ENCODE data around the gene NOM1. TPM values are rescaled to one million over a fixed set of nuclear protein-coding genes. Genes with fewer than 3 reads are reported as not detected.

Gene NOM1
- polyA plus RNA-seq, 1 experiment, result 10.4 TPM

GRCh38 chr7:157002819-157003421, 53.4 kb downstream of the NOM1 start:
- POLR2A ChIA-PET, result no interaction called here
- Histone ChIP-seq H3K27me3 (ENCODE audit: control insufficient read depth, insufficient read depth, low read length) (peaks cover 86% of the 10 kb centered on the region), H3K27ac (ENCODE audit: low read depth, low read length) (no peak overlapping the region), H3K4me3 (ENCODE audit: low read depth, low read length) (no peak overlapping the region), H3K9me3 (ENCODE audit: control insufficient read depth, insufficient read depth, low read length) (peaks cover 16% of the 10 kb centered on the region)
- TF ChIP-seq CTCF (IDR thresholded peaks at IDR 0.05; ENCODE audit: low read depth, low read length), result no peak
- CTCF ChIA-PET, result no interaction called here
- DNase-seq (ENCODE audit: low read depth, low spot score), result no peak

GRCh38 chr7:157003445-157003755, 53.9 kb downstream of the NOM1 start:
- CTCF ChIA-PET, result no interaction called here
- POLR2A ChIA-PET, result no interaction called here
- Histone ChIP-seq H3K27me3 (ENCODE audit: control insufficient read depth, insufficient read depth, low read length) (peaks cover 86% of the 10 kb centered on the region), H3K9me3 (ENCODE audit: control insufficient read depth, insufficient read depth, low read length) (peaks cover 16% of the 10 kb centered on the region), H3K27ac (ENCODE audit: low read depth, low read length) (no peak overlapping the region), H3K4me3 (ENCODE audit: low read depth, low read length) (no peak overlapping the region)
- TF ChIP-seq CTCF (IDR thresholded peaks at IDR 0.05; ENCODE audit: low read depth, low read length), result no peak
- no peak for DNase-seq (ENCODE audit: low read depth, low spot score)

GRCh38 chr7:157003756-157004520, 54.4 kb downstream of the NOM1 start:
- ChIA-PET CTCF (no interaction called here), POLR2A (no interaction called here)
- no peak for TF ChIP-seq CTCF (IDR thresholded peaks at IDR 0.05; ENCODE audit: low read depth, low read length)
- Histone ChIP-seq H3K4me3 (ENCODE audit: low read depth, low read length) (no peak overlapping the region), H3K9me3 (ENCODE audit: control insufficient read depth, insufficient read depth, low read length) (peaks cover 16% of the 10 kb centered on the region), H3K27ac (ENCODE audit: low read depth, low read length) (no peak overlapping the region), H3K27me3 (ENCODE audit: control insufficient read depth, insufficient read depth, low read length) (peaks cover 86% of the 10 kb centered on the region)
- no peak for DNase-seq (ENCODE audit: low read depth, low spot score)

GRCh38 chr7:157004521-157005455, 55.3 kb downstream of the NOM1 start:
- ChIA-PET POLR2A (no interaction called here), CTCF (no interaction called here)

More at GRCh38 chr7:157004521-157005455, 55.3 kb downstream of the NOM1 start:
- no peak overlapping the region for H3K27ac ChIP-seq (ENCODE audit: low read depth, low read length)
- H3K9me3 ChIP-seq (ENCODE audit: control insufficient read depth, insufficient read depth, low read length), result peaks cover 16% of the 10 kb centered on the region
- no peak for DNase-seq (ENCODE audit: low read depth, low spot score)
- peaks cover 85% of the 10 kb centered on the region for H3K27me3 ChIP-seq (ENCODE audit: control insufficient read depth, insufficient read depth, low read length)
- no peak overlapping the region for H3K4me3 ChIP-seq (ENCODE audit: low read depth, low read length)
- no peak for TF ChIP-seq CTCF (IDR thresholded peaks at IDR 0.05; ENCODE audit: low read depth, low read length)
